Adrenal gland (tissue), 12 donors: ENCODE measurements around the gene TNFSF18. TPM values are rescaled to one million over a fixed set of nuclear protein-coding genes. Genes with fewer than 3 reads are reported as not detected.

Experiments
- DNase-seq, 7 donors: peaks; one replicate each; pipeline ENCODE4 v3.0.0-alpha.2; 2019 to 2020
- H3K27ac ChIP-seq, 5 donors: fragments of 200-600 bp; sonication (generic) in 4 of 5; 1 replicate in 3 of 5; 2 replicates in 2 of 5; pipeline versions ENCODE4 v1.5.1 to v1.8.0; 2016 to 2020; ENCODE audit warnings: mild to moderate bottlenecking in 1 of 5
- H3K27me3 ChIP-seq: fragments of 200-600 bp; 2 replicates; pipeline ENCODE4 v1.8.0; 2021
- H3K36me3 ChIP-seq, 2 donors: fragments of 200-600 bp; replicated peaks in 1 of 2; 1 replicate in 1 of 2; 2 replicates in 1 of 2; pipeline versions ENCODE4 v1.5.1 to v1.8.0; 2018 to 2022
- H3K4me1 ChIP-seq, 2 donors: fragments of 200-600 bp; replicated peaks in 1 of 2; 1 replicate in 1 of 2; 2 replicates in 1 of 2; pipeline versions ENCODE4 v1.5.1 to v1.8.0; 2018 to 2021
- H3K4me3 ChIP-seq, 4 donors: fragments of 200-600 bp; sonication (generic) in 3 of 4; one replicate each; pipeline ENCODE4 v1.5.1; 2016 to 2018
- H3K9me3 ChIP-seq, 3 donors: fragments of 200-600 bp; sonication (generic) in 1 of 3; replicated peaks in 1 of 3; 1 replicate in 2 of 3; 2 replicates in 1 of 3; pipeline versions ENCODE4 v1.5.1 to v1.8.0; 2016 to 2021
- POLR2A ChIP-seq, 2 donors: fragments of 450-650 bp; IDR thresholded peaks; one replicate each; pipeline ENCODE4 v1.6.1; 2017; ENCODE audit warnings: antibody characterized with exemption in 2 of 2, mild to moderate bottlenecking in 2 of 2, moderate library complexity in 1 of 2
- WGBS, 4 donors: extraction: QIAGEN DNeasy Blood & Tissue Kit in 2 of 4; methylation state at CpG; one replicate each; pipeline versions ENCODE4 v1.1.5 to v1.1.7; 2013 to 2017; 5-methylcytosine and 5-hydroxymethylcytosine counted together
- intact Hi-C, 2 donors: fragments of 100-400 bp; cut with DNase I; formaldehyde crosslinking; loops; one replicate each; pipeline versions ENCODE4 v1.14.1 to v1.15.0; 2022 to 2023
- polyA plus RNA-seq, 3 donors: library from polyadenylated mRNA; stranded (reverse); fragments of 200-250 nt in 2 of 3; fragments of 350-450 nt in 1 of 3; fragmentation: Illumina TruSeq in 1 of 3; extraction: RNeasy Lipid Tissue Mini Kit (QIAGEN cat#74804) in 1 of 3; gene quantifications; one replicate each; pipeline ENCODE4 v1.2.3, GENCODE V29; 2013 to 2014
- total RNA-seq, 9 donors: library from RNA; depleted of rRNA in 4 of 9; stranded (reverse); fragments of >200 nt in 4 of 9; fragments of 120-200 nt in 1 of 9; fragmentation: NEBNext Ultra II Directional in 1 of 9; extraction: Animal tissue kit (Norgen Biotek cat#: 25700) in 1 of 9; gene quantifications; one replicate each; pipeline versions ENCODE4 v1.1.0 to v1.2.4, GENCODE V29; 2013 to 2023
- TF ChIP-seq, protein P1 (sequence below), 6 experiments: fragments of 450-650 bp in 4 of 6; fragments of 200-600 bp in 2 of 6; sonication (generic) in 1 of 6; IDR thresholded peaks; 1 replicate in 5 of 6; 2 replicates in 1 of 6; pipeline versions ENCODE4 v1.5.1 to v1.8.0; 2016 to 2021; ENCODE audit warnings: antibody characterized with exemption in 6 of 6, mild to moderate bottlenecking in 2 of 6, moderate library complexity in 1 of 6
- donor health status: healthy with polysubstance abuse.
- donor health status: Bipolar disorder and iron deficiency.
- donor health status: DM: yes; HTN: yes; CAD: no.
- donor health status: DM: no; HTN: no; CAD: no.
- donor health status: DM: no; HTN: no; CAD: no.
- donor health status: DM: yes; HTN: yes; CAD: no.

Gene TNFSF18
- total and polyA plus RNA-seq, 12 donors = 0.07 to 1.0 (median 0.27) TPM; not detected in 8

DNA sequence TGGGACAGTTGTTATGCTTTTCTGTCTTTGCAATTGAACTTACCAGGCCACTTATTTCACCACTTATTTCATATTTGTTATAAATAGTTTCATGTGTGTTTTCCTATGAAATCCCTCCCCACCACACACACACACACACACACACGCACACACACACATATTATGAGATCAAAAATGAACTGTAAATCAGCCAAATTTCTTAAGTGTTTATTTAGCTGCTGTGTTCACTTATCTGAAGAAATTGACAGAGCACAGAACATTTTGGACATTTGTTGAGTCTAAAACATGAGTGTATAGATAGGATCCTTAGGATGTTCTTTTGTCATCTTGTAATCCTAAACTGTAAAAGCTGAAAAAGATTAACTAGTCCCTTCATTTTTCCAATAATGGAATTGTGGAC, 7.8 kb upstream of the TNFSF18 start:
- no peaks in the 10 kb centered on the region for H3K4me1 ChIP-seq
- H3K36me3 ChIP-seq = no peaks in the 10 kb centered on the region
- no peak overlapping the region for H3K4me3 ChIP-seq
- H3K27ac ChIP-seq = no peak overlapping the region
- no peaks in the 10 kb centered on the region for H3K27me3 ChIP-seq
- 70 to 86% (median 84%) methylated on average over 1 of the region's 1 CpG for WGBS, 4 donors
- H3K9me3 ChIP-seq = no peaks in the 10 kb centered on the region
- intact Hi-C loops = no loop called here
- TF ChIP-seq, protein P1, sequence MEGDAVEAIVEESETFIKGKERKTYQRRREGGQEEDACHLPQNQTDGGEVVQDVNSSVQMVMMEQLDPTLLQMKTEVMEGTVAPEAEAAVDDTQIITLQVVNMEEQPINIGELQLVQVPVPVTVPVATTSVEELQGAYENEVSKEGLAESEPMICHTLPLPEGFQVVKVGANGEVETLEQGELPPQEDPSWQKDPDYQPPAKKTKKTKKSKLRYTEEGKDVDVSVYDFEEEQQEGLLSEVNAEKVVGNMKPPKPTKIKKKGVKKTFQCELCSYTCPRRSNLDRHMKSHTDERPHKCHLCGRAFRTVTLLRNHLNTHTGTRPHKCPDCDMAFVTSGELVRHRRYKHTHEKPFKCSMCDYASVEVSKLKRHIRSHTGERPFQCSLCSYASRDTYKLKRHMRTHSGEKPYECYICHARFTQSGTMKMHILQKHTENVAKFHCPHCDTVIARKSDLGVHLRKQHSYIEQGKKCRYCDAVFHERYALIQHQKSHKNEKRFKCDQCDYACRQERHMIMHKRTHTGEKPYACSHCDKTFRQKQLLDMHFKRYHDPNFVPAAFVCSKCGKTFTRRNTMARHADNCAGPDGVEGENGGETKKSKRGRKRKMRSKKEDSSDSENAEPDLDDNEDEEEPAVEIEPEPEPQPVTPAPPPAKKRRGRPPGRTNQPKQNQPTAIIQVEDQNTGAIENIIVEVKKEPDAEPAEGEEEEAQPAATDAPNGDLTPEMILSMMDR (IDR thresholded peaks at IDR 0.05) = no peak
- no peak for TF ChIP-seq POLR2A (IDR thresholded peaks at IDR 0.05)
- no peak for DNase-seq

DNA sequence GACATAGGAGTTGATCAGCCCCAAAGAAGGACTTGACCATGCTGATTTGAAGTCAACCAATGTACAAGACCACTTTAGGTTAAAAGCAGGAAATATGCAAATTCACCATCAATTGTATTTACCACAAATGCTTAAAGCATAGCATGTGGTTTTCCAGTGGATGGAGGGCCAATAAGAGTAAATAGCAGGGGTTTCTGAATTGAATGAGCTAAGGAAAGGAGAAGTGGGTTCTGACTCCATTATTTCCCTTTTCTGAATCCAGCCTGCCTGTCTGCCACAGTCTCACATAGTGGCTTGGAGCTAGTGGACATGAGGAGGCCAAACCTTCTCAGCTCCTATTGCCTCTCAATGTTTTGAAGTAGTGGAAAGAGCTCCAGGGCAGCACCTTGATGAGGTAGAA, 7.2 kb upstream of the TNFSF18 start:
- no peak for DNase-seq

DNA sequence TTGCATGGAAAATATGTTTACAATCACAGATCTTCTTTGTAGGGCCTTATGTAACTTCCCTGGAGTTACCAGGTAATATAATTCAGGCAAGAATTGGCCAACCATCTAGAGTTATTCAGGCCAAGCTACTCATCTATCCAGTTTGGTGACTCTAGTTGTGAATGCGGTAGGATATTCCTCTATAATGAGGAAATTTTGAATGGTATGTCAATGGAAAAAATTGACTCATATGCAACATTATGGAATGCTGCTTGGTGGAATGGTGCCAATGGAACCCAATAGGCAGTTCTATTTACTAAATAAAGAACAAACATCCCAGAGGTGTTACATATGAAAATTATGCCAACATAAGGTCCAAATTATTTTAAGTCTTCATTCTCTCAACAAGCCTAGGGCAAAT, 5.6 kb upstream of the TNFSF18 start:
- no peaks in the 10 kb centered on the region for H3K36me3 ChIP-seq
- no peaks in the 10 kb centered on the region for H3K9me3 ChIP-seq
- intact Hi-C loops = no loop called here
- H3K4me1 ChIP-seq = peaks cover 0 to 8% of the 10 kb centered on the region in 2 donors
- no peak for DNase-seq
- 95 to 100% (median 97%) methylated on average over 1 of the region's 1 CpG for WGBS, 4 donors
- no peaks in the 10 kb centered on the region for H3K27me3 ChIP-seq
- H3K4me3 ChIP-seq = no peak overlapping the region
- H3K27ac ChIP-seq = no peak overlapping the region
- TF ChIP-seq, protein P1 (IDR thresholded peaks at IDR 0.05) = no peak
- TF ChIP-seq POLR2A (IDR thresholded peaks at IDR 0.05) = no peak

More for the DNA sequence above, 7.2 kb upstream of the TNFSF18 start:
- Histone ChIP-seq H3K27me3 (no peaks in the 10 kb centered on the region), H3K9me3 (no peaks in the 10 kb centered on the region), H3K4me3 (no peak overlapping the region), H3K27ac (no peak overlapping the region), H3K4me1 (no peaks in the 10 kb centered on the region), H3K36me3 (no peaks in the 10 kb centered on the region)
- TF ChIP-seq, protein P1 (IDR thresholded peaks at IDR 0.05) = no peak
- TF ChIP-seq POLR2A (IDR thresholded peaks at IDR 0.05) = no peak
- intact Hi-C loops = no loop called here

DNA sequence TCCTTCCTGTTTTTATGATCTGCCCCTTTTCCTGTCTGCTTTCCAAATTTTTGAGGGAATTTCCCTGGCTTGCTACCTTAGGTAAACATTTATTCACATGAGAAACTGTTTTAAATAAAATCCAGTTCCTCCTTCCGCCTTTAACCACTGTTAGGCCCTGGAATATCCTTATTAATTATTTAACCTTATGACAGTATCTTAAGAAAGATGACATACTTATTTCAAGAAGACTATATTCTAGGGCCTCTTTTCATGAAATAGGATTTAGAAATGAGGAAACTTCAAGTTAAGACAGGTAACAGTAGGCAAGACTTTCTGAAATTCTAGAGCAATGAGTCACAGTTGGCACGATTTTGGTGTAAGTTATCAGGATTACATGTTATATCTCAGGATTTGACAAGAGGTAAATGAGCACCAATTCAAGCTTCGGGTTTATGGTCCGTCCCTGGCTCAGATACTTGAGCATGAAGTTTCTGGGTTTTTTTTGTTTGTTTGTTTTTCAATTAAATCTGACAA, 2.0 kb upstream of the TNFSF18 start:
- H3K9me3 ChIP-seq = no peaks in the 10 kb centered on the region
- WGBS, 4 donors = 73 to 81% (median 78%) methylated on average over 4 of the region's 4 CpGs

More for the DNA sequence above, 2.0 kb upstream of the TNFSF18 start:
- no peak for DNase-seq
- no peak overlapping the region for H3K27ac ChIP-seq
- H3K27me3 ChIP-seq = no peaks in the 10 kb centered on the region
- H3K4me1 ChIP-seq = peaks cover 3 to 12% of the 10 kb centered on the region in 2 donors
- no peaks in the 10 kb centered on the region for H3K36me3 ChIP-seq
- intact Hi-C loops = no loop called here
- TF ChIP-seq POLR2A (IDR thresholded peaks at IDR 0.05) = no peak
- TF ChIP-seq, protein P1 (IDR thresholded peaks at IDR 0.05) = no peak
- no peak overlapping the region for H3K4me3 ChIP-seq
